HG02642 (cell line): Measurements from ENCODE around the gene MAD1L1.
"Not testable (repeated sequence)": the region's sequence is repeated elsewhere in the genome, so short reads cannot be mapped to it uniquely, and the experiment has no call there.

Source experiments
- ATAC-seq: cut with Tn5 transposase; IDR thresholded peaks from one replicate; pipeline ENCODE4 v1.9.1; 2021; ENCODE audit warnings: mild to moderate bottlenecking; ENCODE audit not compliant: unreplicated experiment, poor library complexity

Gene MAD1L1

GRCh38 chr7:1985936-1986335 is 246.8 kb downstream of the MAD1L1 start:
- no peak for ATAC-seq

GRCh38 chr7:1985042-1985441 is 247.7 kb downstream of the MAD1L1 start:
- ATAC-seq = no peak

DNA sequence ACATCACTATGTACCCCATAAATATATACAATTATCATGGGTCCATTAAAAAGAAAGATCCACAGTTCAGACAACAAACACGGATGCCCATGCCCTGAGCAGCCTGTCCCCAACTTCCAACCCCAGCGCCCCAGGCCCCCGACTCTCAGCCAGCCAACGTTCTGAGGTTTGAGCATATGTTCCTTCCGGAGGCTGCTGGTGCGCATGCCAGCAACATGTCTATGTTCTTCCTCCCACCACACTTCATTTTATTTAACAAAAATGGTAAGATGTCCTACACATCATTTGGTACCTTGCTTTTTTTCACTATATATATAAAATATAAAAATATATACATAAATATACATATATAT is 250.9 kb downstream of the MAD1L1 start:
- ATAC-seq = no peak

DNA sequence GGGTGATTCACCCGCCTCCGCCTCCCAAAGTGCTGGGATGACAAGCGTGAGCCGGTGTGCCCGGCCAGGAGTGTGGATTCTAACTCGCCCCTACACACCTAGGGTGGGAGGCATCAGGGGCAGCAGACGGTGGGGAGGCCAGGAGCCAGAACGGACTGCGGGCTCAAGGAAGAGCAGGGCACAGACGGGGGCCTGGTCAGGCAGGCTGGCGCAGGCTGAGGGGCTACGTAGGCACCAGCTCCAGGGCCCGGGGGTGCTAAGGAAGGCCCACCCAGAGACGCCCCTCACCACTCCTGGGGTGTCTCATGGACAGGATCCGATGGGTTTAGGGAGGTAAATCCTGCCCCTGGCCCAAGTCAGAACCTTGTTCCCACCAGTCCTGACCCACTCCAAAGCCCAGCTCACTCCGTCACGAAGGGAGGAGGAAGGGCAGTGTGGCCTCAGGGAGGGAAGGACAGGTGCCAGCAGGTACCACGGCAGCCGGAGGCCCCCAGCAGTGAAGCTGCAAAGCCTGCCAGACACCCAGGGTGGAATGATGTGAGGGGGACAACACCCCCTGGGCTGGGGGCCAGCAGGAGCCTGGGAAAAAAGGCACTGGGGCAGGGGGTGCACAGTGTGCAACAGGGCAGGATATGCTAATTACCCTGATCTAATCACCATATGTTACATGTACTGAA is 251.4 kb downstream of the MAD1L1 start:
- ATAC-seq = no peak

- peak; percentile 65 for ATAC-seq
Measured at GRCh38 chr7:1979591-1980560, 252.9 kb downstream of the MAD1L1 start.

GRCh38 chr7:1978656-1979590 is 253.8 kb downstream of the MAD1L1 start:
- ATAC-seq = no peak

DNA sequence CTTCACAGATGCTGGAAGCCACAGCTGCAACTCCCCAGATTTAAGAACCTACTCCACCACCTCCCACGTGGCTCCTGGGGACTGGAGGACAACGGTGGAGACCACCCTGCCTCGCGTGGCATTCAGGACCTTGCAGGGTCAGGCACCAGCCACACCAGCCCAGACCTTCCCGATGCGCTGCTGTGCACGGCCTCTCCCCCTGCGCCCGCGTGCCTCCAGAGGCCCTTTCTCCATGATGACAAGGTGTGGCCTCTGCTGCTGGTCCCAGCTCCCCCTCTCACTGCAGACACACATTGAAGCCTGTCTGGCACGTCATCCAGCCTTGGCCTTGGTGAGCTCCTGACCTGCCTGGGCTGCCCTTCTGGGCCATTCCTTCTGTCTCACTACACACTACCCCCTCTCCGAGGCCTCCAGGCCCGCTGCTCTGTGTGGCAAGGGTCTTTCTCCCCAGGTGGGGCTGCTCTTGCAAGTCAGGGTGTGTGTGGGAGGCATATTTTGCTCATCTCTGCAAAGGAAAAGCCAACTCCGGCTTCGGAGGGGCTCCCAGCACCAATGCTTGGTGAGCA is 254.8 kb downstream of the MAD1L1 start:
- no peak for ATAC-seq

DNA sequence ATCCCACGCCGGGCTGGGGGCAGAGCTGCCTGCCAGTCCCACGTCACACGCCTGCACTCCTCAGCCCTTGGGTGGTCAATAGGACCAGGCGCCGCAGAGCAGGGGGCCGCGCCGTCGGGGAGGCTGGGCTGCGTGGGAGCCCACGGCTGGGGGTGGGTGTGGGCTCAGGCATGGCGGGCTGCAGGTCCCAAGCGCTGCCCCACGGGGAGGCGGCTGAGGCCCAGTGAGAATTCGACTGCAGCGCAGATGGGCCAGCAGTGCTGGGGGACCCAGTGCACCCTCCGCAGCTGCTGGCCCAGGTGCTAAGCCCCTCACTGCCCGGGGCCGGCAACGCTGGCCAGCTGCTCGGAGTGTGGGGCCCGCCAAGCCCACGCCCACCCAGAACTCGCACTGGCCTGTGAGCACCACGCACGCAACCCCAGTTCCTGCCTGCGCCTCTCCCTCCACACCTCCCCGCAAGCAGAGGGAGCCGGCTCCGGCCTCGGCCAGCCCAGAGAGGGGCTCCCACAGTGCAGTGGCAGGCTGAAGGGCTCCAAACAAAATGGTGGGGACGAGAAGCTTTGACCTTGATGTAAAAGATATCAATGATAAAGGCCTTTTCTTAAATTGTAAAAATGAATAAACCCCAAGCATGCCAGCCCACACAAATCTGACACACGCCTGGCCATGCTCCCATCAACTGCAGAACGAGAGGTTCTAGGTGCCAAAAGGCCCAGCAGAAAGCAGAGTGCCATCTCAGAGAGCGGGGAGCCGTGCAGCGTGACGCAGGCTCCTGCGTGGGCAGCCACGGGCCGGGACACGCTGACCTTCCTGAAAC is 255.5 kb downstream of the MAD1L1 start:
- no peak for ATAC-seq

- not testable (repeated sequence) for ATAC-seq
Measured at GRCh38 chr7:1976521-1976920, 256.2 kb downstream of the MAD1L1 start.

GRCh38 chr7:1975581-1975980 is 257.2 kb downstream of the MAD1L1 start:
- no peak for ATAC-seq

DNA sequence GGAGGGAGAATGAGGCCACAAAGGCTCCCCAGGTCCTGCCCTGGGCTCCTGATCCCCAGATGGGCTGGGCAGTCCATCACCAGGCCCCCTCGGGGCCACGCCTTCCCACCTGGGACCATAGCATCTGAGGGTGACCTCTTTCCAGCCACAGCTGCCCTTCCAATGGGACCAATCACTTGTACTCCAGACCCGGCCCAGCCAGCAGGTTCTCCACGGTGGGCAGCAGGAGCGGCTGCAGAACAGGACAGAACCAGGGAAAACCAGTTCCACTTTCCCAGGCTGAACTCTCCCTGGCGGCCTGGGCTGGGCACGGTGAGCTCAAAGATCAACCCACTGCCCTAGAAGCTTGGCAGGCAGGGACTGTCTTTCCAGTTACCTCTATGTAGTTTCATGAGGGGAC is 257.6 kb downstream of the MAD1L1 start:
- no peak for ATAC-seq

DNA sequence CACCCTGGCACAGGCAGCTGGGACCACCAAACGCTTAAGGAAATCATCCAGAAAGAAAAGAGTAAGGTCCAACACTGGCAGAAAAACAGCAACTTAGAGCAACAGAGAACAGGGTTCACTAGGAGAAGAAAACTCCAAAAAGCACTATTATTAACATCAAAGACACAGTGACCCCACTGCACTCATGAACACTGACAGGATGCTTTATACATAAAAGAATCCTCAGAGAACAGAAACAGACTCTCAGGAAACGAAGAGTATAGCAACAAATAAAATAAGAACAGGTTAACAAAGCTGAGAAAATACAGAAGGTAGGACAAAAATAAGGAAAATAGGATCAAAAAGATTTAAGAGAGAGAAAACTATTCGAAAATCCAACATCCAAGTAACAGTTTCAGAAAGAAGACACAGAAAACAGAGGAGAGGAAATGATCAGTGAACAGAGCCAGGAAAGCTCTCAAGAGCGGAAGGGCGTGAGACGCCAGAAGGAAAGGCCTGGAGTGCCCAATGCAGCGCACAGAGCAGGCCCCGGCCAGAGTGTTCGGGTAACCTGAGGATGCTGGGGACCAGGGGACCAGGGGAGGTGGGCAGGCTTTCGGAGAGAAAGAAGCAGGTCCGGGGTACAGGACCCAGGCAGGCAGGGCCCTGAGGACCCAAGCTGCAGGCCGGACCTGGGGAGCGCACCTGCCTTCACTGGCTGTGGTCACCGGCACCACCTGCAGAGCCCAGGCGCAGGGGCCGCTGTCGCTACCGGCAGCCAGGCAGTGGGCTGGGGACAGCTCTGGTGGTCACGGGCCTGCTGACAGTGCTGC is 258.2 kb downstream of the MAD1L1 start:
- ATAC-seq = no peak

DNA sequence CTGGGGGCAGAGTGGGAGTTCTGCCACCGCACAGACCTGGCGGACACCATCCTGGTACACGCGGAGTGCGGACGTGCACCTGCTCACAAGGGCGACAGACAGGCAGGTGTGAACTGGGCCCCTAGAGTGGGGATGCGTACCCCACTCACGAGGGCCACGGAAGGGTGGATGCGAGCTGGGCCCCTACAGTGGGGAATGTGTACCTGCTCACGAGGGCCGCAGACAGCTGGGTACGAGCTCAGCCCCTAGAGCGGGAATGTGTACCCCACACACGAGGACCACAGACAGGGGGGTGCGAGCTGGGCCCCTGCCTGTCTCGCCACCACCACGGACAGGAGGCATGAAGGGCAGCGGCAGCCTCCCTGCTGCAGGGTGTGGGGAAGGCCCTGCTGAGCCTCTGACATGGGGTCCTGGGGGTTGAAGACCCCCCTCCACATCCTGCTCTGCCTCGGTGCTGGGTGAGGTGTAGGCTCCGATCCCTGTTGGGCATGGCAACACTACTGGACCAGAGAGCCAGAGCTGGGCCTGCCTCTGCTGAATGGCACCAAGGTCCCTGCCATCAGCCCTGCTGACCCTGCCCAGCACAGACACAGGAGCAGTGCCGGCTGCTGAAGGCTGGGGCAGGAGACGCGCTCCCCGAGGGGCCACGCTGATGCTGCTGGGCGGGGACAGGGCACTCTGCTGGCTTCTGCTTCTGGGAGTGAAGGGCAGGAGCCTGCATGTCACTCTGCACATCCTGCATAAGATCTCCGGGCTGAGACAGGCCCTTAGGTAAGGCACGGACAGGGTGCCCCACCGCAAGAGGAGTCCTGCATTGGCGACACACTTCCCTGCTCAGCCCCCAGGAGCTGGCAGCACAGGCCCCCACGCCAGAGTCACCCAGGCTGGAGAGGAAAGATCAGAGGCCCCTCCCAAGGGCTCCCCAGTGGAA is 259.2 kb downstream of the MAD1L1 start:
- no peak for ATAC-seq

DNA sequence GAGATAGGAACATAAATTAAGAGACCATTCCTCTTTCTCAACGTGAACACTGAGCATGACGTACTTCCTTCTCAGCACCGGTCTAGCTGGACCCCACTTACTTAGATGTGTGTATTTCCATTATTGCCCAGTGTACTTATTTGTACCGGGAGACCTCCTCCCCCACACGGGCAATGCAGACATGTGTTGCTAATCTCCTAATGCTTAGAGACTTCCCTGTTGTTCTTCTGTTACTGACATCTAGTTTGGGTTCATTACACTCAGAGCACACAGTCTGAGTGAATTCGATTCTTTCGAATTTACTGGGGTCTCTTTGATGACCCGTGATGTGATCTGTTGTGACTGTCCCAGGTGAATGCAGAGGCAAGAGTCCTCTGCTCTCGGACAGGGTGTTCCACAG is 260.0 kb downstream of the MAD1L1 start:
- ATAC-seq = no peak

- no peak for ATAC-seq
Measured at GRCh38 chr7:1971946-1972654, 260.6 kb downstream of the MAD1L1 start.

DNA sequence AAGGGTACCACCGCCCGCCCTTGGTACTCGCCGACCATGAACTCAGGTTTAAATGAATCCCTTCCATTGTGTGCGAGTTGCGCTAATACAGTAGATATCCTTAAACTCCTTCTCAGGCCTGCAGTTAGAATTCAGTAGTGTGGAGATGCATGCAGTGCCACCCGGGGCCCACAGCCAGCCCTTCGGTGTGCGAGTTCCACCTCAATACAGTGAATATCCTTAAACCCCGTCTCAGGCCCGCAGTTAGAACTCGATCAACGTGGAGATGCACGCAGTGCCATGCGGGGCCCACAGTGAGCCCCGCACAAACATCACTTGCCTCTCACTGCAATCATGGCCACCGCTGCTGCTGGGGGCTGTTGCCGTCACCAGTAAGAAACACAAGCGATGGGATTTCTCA is 261.9 kb downstream of the MAD1L1 start:
- ATAC-seq = no peak

- not testable (repeated sequence) for ATAC-seq
Measured at GRCh38 chr7:1970285-1970660, 262.5 kb downstream of the MAD1L1 start.
